IMR-90 (cell line): ENCODE results near the gene EVI2A. TPM values are rescaled to one million over a fixed set of nuclear protein-coding genes. Genes with fewer than 3 reads are reported as not detected.

Source experiments
- ATAC-seq: fragments of 200-7000 bp; cut with Tn5 transposase; 2 replicates; pipeline ENCODE4 v1.9.1; 2020; ENCODE audit warnings: low read depth, mild to moderate bottlenecking, moderate library complexity
- BruUV-seq: library from RNA; stranded (reverse); fragments of 400-500 nt; replicated peaks from 2 replicates; lab custom pipeline; 2021; lab: Mats Ljungman, UMichigan
- CTCF ChIA-PET: fragments of 300-600 bp; formaldehyde crosslinking; extraction: SDS; loops from one replicate; lab custom pipeline; 2021; ENCODE audit warnings: antibody characterized with exemption; lab: Yijun Ruan, JAX
- POLR2A ChIA-PET: fragments of 300-600 bp; sonication (Branson Sonifier 250); formaldehyde crosslinking; loops from one replicate; lab custom pipeline; 2022; ENCODE audit warnings: antibody characterized with exemption; ENCODE audit not compliant: unreplicated experiment; lab: Charles Lee
- DNase-seq: peaks from one replicate; pipeline ENCODE4 v3.0.0; 2013
- H2AFZ ChIP-seq: replicated peaks from 2 replicates; pipeline ENCODE3; 2013; ENCODE audit warnings: low read length, mild to moderate bottlenecking; ENCODE audit not compliant: poor library complexity
- H2AK5ac ChIP-seq: 2 replicates; pipeline ENCODE4 v1.6.1; 2013; ENCODE audit warnings: low read depth, low read length, inconsistent platforms
- H2AK9ac ChIP-seq: replicated peaks from 2 replicates; pipeline ENCODE3; 2013; ENCODE audit warnings: mild to moderate bottlenecking, low read depth, low read length, moderate library complexity; ENCODE audit not compliant: poor library complexity
- H2BK120ac ChIP-seq: 2 replicates; pipeline ENCODE4 v1.6.1; 2013; ENCODE audit warnings: low read depth, low read length, inconsistent platforms
- H2BK15ac ChIP-seq: 3 replicates; pipeline ENCODE4 v1.6.1; 2013; ENCODE audit warnings: low read depth, low read length, inconsistent platforms
- H2BK20ac ChIP-seq: 2 replicates; pipeline ENCODE4 v1.6.1; 2013; ENCODE audit warnings: low read depth, mild to moderate bottlenecking, inconsistent platforms, low read length, moderate library complexity
- H2BK5ac ChIP-seq: 2 replicates; pipeline ENCODE4 v1.6.1; 2013; ENCODE audit warnings: mild to moderate bottlenecking, low read depth, low read length, inconsistent platforms; ENCODE audit not compliant: poor library complexity, severe bottlenecking
- H3K14ac ChIP-seq: replicated peaks from 2 replicates; pipeline ENCODE4 v1.6.1; 2013; ENCODE audit warnings: low read depth, low read length, inconsistent platforms
- H3K18ac ChIP-seq: 2 replicates; pipeline ENCODE4 v1.6.1; 2013; ENCODE audit warnings: low read depth, low read length, control low read depth
- H3K23ac ChIP-seq: 2 replicates; pipeline ENCODE4 v1.6.1; 2013; ENCODE audit warnings: low read depth, low read length, inconsistent platforms
- H3K27ac ChIP-seq: 2 replicates; pipeline ENCODE4 v1.5.1; 2013; ENCODE audit warnings: mild to moderate bottlenecking, control low read depth, low read length; ENCODE audit not compliant: insufficient read depth
- H3K27me3 ChIP-seq: 2 replicates; pipeline ENCODE4 v1.6.1; 2013; ENCODE audit warnings: low read length; ENCODE audit not compliant: control insufficient read depth, insufficient read depth
- H3K36me3 ChIP-seq: 2 replicates; pipeline ENCODE4 v1.6.1; 2013; ENCODE audit warnings: low read length, mixed read lengths; ENCODE audit not compliant: control insufficient read depth, insufficient read depth
- H3K4ac ChIP-seq: 2 replicates; pipeline ENCODE4 v1.6.1; 2013; ENCODE audit warnings: low read depth, low read length, inconsistent platforms
- H3K4me1 ChIP-seq: 2 replicates; pipeline ENCODE4 v1.6.1; 2013; ENCODE audit warnings: low read length, mixed read lengths; ENCODE audit not compliant: control insufficient read depth, insufficient read depth
- H3K4me2 ChIP-seq: 2 replicates; pipeline ENCODE4 v1.6.1; 2013; ENCODE audit warnings: low read depth, mild to moderate bottlenecking, control low read depth, low read length, moderate library complexity
- H3K4me3 ChIP-seq: 2 replicates; pipeline ENCODE4 v1.5.1; 2013; ENCODE audit warnings: low read depth, mild to moderate bottlenecking, control low read depth, low read length, moderate library complexity; ENCODE audit not compliant: insufficient read depth
- H3K56ac ChIP-seq: 2 replicates; pipeline ENCODE4 v1.6.1; 2013; ENCODE audit warnings: low read length, inconsistent platforms; ENCODE audit not compliant: insufficient read depth; ENCODE audit errors: extremely low read depth
- H3K79me1 ChIP-seq, 2 experiments: 2 replicates each; pipeline ENCODE4 v1.6.1; 2013; ENCODE audit warnings: low read length in 2 of 2, inconsistent platforms in 1 of 2, low read depth in 1 of 2
- H3K9ac ChIP-seq: 2 replicates; pipeline ENCODE4 v1.6.1; 2013; ENCODE audit warnings: low read depth, low read length, control low read depth
- H3K9me1 ChIP-seq: 2 replicates; pipeline ENCODE4 v1.6.1; 2013; ENCODE audit warnings: low read length, inconsistent platforms; ENCODE audit not compliant: insufficient read depth
- H3K9me3 ChIP-seq: 2 replicates; pipeline ENCODE4 v1.6.1; 2013; ENCODE audit warnings: low read length; ENCODE audit not compliant: control insufficient read depth, insufficient read depth
- H4K20me1 ChIP-seq: 2 replicates; pipeline ENCODE4 v1.6.1; 2013; ENCODE audit warnings: low read length, inconsistent platforms; ENCODE audit not compliant: insufficient read depth
- H4K5ac ChIP-seq: 2 replicates; pipeline ENCODE4 v1.6.1; 2013; ENCODE audit warnings: mild to moderate bottlenecking, low read depth, low read length, control low read depth
- H4K8ac ChIP-seq, 2 experiments: 2 replicates each; pipeline ENCODE4 v1.6.1; 2013; ENCODE audit warnings: low read depth in 2 of 2, low read length in 2 of 2, control low read depth in 1 of 2, inconsistent platforms in 1 of 2
- H4K91ac ChIP-seq: 2 replicates; pipeline ENCODE4 v1.6.1; 2013; ENCODE audit warnings: low read depth, low read length, inconsistent platforms; ENCODE audit not compliant: insufficient read depth
- BHLHE40 ChIP-seq: fragments of 150-350 bp; IDR thresholded peaks from 2 replicates; pipeline ENCODE4 v1.6.1; 2016; ENCODE audit warnings: mild to moderate bottlenecking, low read depth, low read length
- CEBPB ChIP-seq: IDR thresholded peaks from 2 replicates; pipeline ENCODE4 v1.6.1; 2012; ENCODE audit warnings: low read depth, low read length, improper control_type of control experiment
- CHD1 ChIP-seq: IDR thresholded peaks from 2 replicates; pipeline ENCODE4 v1.6.1; 2012; ENCODE audit warnings: low read depth, low read length, improper control_type of control experiment
- CTCF ChIP-seq: conservative IDR thresholded peaks from 2 replicates; pipeline ENCODE4 v1.5.1; 2012; ENCODE audit warnings: mild to moderate bottlenecking, low read depth, low read length, improper control_type of control experiment
- ELK1 ChIP-seq: fragments of 150-350 bp; IDR thresholded peaks from 2 replicates; pipeline ENCODE4 v1.6.1; 2016; ENCODE audit warnings: low read depth, mild to moderate bottlenecking, low read length, moderate library complexity, borderline replicate concordance
- FOS ChIP-seq: fragments of 150-350 bp; IDR thresholded peaks from 2 replicates; pipeline ENCODE4 v1.6.1; 2016; ENCODE audit warnings: low read depth, low read length
- MAFK ChIP-seq: IDR thresholded peaks from 2 replicates; pipeline ENCODE4 v1.6.1; 2012; ENCODE audit warnings: low read depth, low read length, improper control_type of control experiment
- MAZ ChIP-seq: IDR thresholded peaks from 2 replicates; pipeline ENCODE4 v1.6.1; 2012; ENCODE audit warnings: low read depth, mild to moderate bottlenecking, low read length, improper control_type of control experiment, moderate library complexity, borderline replicate concordance
- NFE2L2 ChIP-seq: fragments of 150-350 bp; IDR thresholded peaks from 2 replicates; pipeline ENCODE4 v1.6.1; 2016; ENCODE audit warnings: low read depth, mild to moderate bottlenecking, low read length
- POLR2A ChIP-seq: IDR thresholded peaks from 2 replicates; pipeline ENCODE4 v1.6.1; 2012; ENCODE audit warnings: mild to moderate bottlenecking, low read depth, low read length
- RAD21 ChIP-seq: IDR thresholded peaks from 2 replicates; pipeline ENCODE4 v1.6.1; 2012; ENCODE audit warnings: low read length, improper control_type of control experiment
- RCOR1 ChIP-seq: IDR thresholded peaks from 2 replicates; pipeline ENCODE4 v1.6.1; 2012; ENCODE audit warnings: mild to moderate bottlenecking, low read length, improper control_type of control experiment; ENCODE audit not compliant: insufficient replicate concordance
- RFX5 ChIP-seq: IDR thresholded peaks from 2 replicates; pipeline ENCODE4 v1.8.0; 2012; ENCODE audit warnings: low read depth, mild to moderate bottlenecking, low read length, moderate library complexity
- SMC3 ChIP-seq: fragments of 150-350 bp; IDR thresholded peaks from 2 replicates; pipeline ENCODE4 v1.6.1; 2016; ENCODE audit warnings: low read depth, mild to moderate bottlenecking, antibody characterized with exemption, low read length, moderate library complexity
- USF2 ChIP-seq: fragments of 150-350 bp; IDR thresholded peaks from 2 replicates; pipeline ENCODE4 v1.6.1; 2017; ENCODE audit warnings: mild to moderate bottlenecking, antibody characterized with exemption, low read length, low read depth
- whole genome bisulfite sequencing, 2 experiments: methylation state at CpG; one replicate each; pipeline versions ENCODE4 v1.1.5 to v1.1.7; 2013; ENCODE audit warnings: missing lambda C conversion rate in 2 of 2; ENCODE audit not compliant: insufficient read length in 1 of 2; ENCODE audit errors: extremely low coverage in 2 of 2; 5-methylcytosine and 5-hydroxymethylcytosine counted together
- dilution Hi-C: fragments of 300-500 bp; cut with HindIII; formaldehyde crosslinking; loops from one replicate; pipeline ENCODE4 v1.14.3; 2018; ENCODE audit warnings: low sequenced_read_pairs; ENCODE audit not compliant: unreplicated experiment
- in situ Hi-C: fragments of 300-500 bp; cut with MboI; formaldehyde crosslinking; loops from 3 replicates; pipeline ENCODE4 v1.14.3; 2019; ENCODE audit warnings: low sequenced_read_pairs, inconsistent platforms, mixed read lengths
- intact Hi-C: fragments of 100-400 bp; cut with micrococcal nuclease; formaldehyde crosslinking; loops from 2 replicates; pipeline ENCODE4 v1.10.0; 2022
- polyA plus RNA-seq, 3 experiments: library from polyadenylated mRNA; depleted of rRNA; stranded (reverse); fragments of >200 nt; gene quantifications; 2 replicates each; pipeline ENCODE4 v1.2.3, GENCODE V29; 2012; ENCODE audit warnings: low replicate concordance in 1 of 3
- total RNA-seq: library from RNA; depleted of rRNA; stranded (reverse); fragments of >200 nt; gene quantifications from 2 replicates; pipeline ENCODE4 v1.2.3, GENCODE V29; 2012

The EVI2A gene
- total and polyA plus RNA-seq, 2 of the 4 experiments (the other 2 are of a cell fraction), result 0.50 to 0.90 TPM

GRCh38 chr17:31269578-31269983, 51.8 kb downstream of the EVI2A start:
- Histone ChIP-seq H2BK5ac (peak overlapping the region; percentile 94), H3K27ac (peak overlapping the region; percentile 41; the same call in 1 of the 2 replicates), H3K4ac (peak overlapping the region; percentile 91), H3K23ac (peak overlapping the region; percentile 87; the same call in 1 of the 2 replicates), H2BK15ac (peak overlapping the region; percentile 97; the same call in 1 of the 3 replicates), H3K4me2 (peak overlapping the region; percentile 15), H3K4me3 (no peak overlapping the region), H2BK120ac (peak overlapping the region; percentile 92), H3K18ac (no peak overlapping the region), H2BK20ac (peak overlapping the region; percentile 93), H4K5ac (no peak overlapping the region), H4K8ac (peak overlapping the region in 1 of 2 experiments; percentile 87; a peak in 2 of 4 replicates), H3K9me3 (no peaks in the 10 kb centered on the region), H3K9me1 (peaks cover 6% of the 10 kb centered on the region; the same call in 1 of the 2 replicates), H3K79me1 (peaks cover 6 to 13% of the 10 kb centered on the region in 2 experiments; a peak in 3 of 4 replicates), H3K27me3 (no peaks in the 10 kb centered on the region), H3K4me1 (peaks cover 8% of the 10 kb centered on the region), H2AK9ac (peak overlapping the region; percentile 86), H3K14ac (peak overlapping the region; percentile 95; the same call in 1 of the 2 replicates), H2AFZ (no peak overlapping the region), H4K20me1 (no peaks in the 10 kb centered on the region), H2AK5ac (no peak overlapping the region), H3K36me3 (peaks cover 10% of the 10 kb centered on the region), H3K56ac (no peak overlapping the region; the same call in 1 of the 2 replicates), H4K91ac (peak overlapping the region; percentile 76; the same call in 1 of the 2 replicates), H3K9ac (no peak overlapping the region)
- no CpG with 5 or more reads among the region's 1 CpG for WGBS, 2 experiments
- dilution Hi-C loops, result no loop called here
- intact Hi-C loops, result loop anchor here (5.0 kb wide), 1 partner anchor 88 kb away; no protein-coding TSS in a partner anchor
- peak; percentile 92 for ATAC-seq
- in situ Hi-C loops, result no loop called here
- ChIA-PET CTCF (interaction anchor here (0.6 to 1.2 kb wide), 2 partner anchors 16 to 74 kb away, joined by 3 to 6 read pairs; no protein-coding TSS in a partner anchor), POLR2A (interaction anchor here (0.6 kb wide), 1 partner anchor 9 kb away, joined by 11 read pairs; no protein-coding TSS in a partner anchor)
- no TSS peak for BruUV-seq
- peak; percentile 97 for DNase-seq
- TF ChIP-seq MAFK (peak; percentile 75), FOS (peak; percentile 27; the same call in 1 of the 2 replicates), ELK1 (no peak), SMC3 (no peak), NFE2L2 (no peak), RAD21 (no peak), CEBPB (no peak), RCOR1 (no peak), CHD1 (no peak), RFX5 (no peak), POLR2A (no peak), CTCF (no peak), BHLHE40 (peak; percentile 85), USF2 (peak; percentile 95), MAZ (no peak)
